Spleen (tissue), 7 donors: ENCODE results near the gene CASKIN2.

Experiments
- CTCF ChIP-seq, 11 experiments: fragments of 200-600 bp in 7 of 11; fragments of 450-650 bp in 4 of 11; sonication (generic) in 4 of 11; IDR thresholded peaks in 8 of 11; conservative IDR thresholded peaks in 3 of 11; 1 replicate in 7 of 11; 2 replicates in 4 of 11; pipeline versions ENCODE4 v1.4.0 to v1.8.0; 2016 to 2021; ENCODE audit warnings: antibody characterized with exemption in 11 of 11, inconsistent platforms in 4 of 11, mild to moderate bottlenecking in 1 of 11
- POLR2A ChIP-seq, 3 donors: fragments of 450-650 bp; IDR thresholded peaks; one replicate each; pipeline ENCODE4 v1.5.1; 2017; ENCODE audit warnings: antibody characterized with exemption in 3 of 3, mild to moderate bottlenecking in 1 of 3
- donor health status: DM: no; HTN: no; CAD: no; lungs with moderate emphysema.
- donor health status: DM: no; HTN: no; CAD: no.
- donor health status: DM: no; HTN: no; CAD: no.

GRCh38 chr17:75515496-75516254 lies at the start of gene CASKIN2:
- TF ChIP-seq POLR2A (IDR thresholded peaks at IDR 0.05) (no peak), CTCF (IDR thresholded peaks at IDR 0.05 in 8 of 11, conservative IDR thresholded peaks at IDR 0.05 in 3 of 11) (peak; percentile 88 to 98 (median 96))
